Measurements from ENCODE around the gene TCF23. TPM values are rescaled to one million over a fixed set of nuclear protein-coding genes. Genes with fewer than 3 reads are reported as not detected.

The TCF23 gene
- total RNA-seq, 4 donors from 2014 or later: 0.13 TPM; not detected in 3

DNA sequence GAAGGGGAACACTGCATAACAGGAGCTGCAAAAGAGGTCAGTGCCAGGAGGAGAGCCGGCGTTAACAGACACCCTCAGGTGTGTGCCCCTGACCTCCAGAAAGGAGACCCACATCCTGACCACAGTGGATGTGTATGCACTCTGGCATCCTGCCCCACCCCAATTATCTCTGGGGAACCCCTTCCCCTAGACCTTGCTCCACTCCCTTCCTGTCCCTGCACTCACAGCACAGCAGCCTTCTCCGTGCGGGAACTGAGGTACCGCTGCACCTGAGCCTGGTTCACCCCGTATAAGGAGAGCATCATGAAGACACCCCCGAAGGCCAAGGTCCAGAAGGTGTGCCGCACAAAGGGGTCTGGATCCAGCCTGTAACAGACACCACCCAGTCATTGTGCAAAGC, 55.8 kb downstream of the TCF23 start:
- Histone ChIP-seq H3K27me3 (no peaks in the 10 kb centered on the region), H3K9me3 (no peaks in the 10 kb centered on the region), H3K4me3 (no peak overlapping the region), H3K27ac (no peak overlapping the region), H3K36me3 (peaks cover 0 to 96% of the 10 kb centered on the region in 2 donors), H3K4me1 (no peaks in the 10 kb centered on the region)
- WGBS, 2 donors (ENCODE audit: low coverage in 1 of 2): 96% methylated on average over 5 of the region's 8 CpGs; no CpG with 5 or more reads in 1 of the 2 donors
- TF ChIP-seq POLR2AphosphoS5 (IDR thresholded peaks at IDR 0.05) (no peak), POLR2A (IDR thresholded peaks at IDR 0.05) (no peak), EP300 (IDR thresholded peaks at IDR 0.05) (no peak)
- TF ChIP-seq, protein P1, sequence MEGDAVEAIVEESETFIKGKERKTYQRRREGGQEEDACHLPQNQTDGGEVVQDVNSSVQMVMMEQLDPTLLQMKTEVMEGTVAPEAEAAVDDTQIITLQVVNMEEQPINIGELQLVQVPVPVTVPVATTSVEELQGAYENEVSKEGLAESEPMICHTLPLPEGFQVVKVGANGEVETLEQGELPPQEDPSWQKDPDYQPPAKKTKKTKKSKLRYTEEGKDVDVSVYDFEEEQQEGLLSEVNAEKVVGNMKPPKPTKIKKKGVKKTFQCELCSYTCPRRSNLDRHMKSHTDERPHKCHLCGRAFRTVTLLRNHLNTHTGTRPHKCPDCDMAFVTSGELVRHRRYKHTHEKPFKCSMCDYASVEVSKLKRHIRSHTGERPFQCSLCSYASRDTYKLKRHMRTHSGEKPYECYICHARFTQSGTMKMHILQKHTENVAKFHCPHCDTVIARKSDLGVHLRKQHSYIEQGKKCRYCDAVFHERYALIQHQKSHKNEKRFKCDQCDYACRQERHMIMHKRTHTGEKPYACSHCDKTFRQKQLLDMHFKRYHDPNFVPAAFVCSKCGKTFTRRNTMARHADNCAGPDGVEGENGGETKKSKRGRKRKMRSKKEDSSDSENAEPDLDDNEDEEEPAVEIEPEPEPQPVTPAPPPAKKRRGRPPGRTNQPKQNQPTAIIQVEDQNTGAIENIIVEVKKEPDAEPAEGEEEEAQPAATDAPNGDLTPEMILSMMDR (IDR thresholded peaks at IDR 0.05): no peak
- ATAC-seq: no peak

DNA sequence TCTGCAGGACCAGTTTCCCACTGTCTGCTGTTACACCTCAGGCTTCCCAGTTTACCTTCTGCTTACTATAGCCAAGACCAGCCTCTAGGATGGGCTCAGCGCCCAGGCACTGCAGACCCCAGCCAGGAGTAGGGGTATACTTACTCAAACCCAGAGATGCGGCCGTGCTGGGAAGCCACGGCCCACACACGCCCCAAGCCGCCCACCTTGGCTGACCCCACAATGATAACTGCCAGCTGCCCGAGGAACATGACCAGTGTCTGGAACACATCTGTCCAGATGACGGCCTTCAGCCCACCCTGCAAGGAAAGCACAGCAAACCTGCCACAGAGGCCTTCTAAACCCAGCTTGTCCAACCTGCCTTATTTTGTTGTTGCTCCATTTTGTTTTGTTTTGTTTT, 56.4 kb downstream of the TCF23 start:
- Histone ChIP-seq H3K27me3 (no peaks in the 10 kb centered on the region), H3K27ac (no peak overlapping the region), H3K4me1 (no peaks in the 10 kb centered on the region), H3K36me3 (peaks cover 0 to 94% of the 10 kb centered on the region in 2 donors), H3K9me3 (no peaks in the 10 kb centered on the region), H3K4me3 (no peak overlapping the region)
- ATAC-seq: no peak
- TF ChIP-seq EP300 (IDR thresholded peaks at IDR 0.05) (no peak), POLR2AphosphoS5 (IDR thresholded peaks at IDR 0.05) (no peak), POLR2A (IDR thresholded peaks at IDR 0.05) (no peak)
- TF ChIP-seq, protein P1 (IDR thresholded peaks at IDR 0.05): no peak
- 67 to 68% methylated on average over 4 to 5 of the region's 8 CpGs for WGBS, 2 donors (ENCODE audit: low coverage in 1 of 2)

DNA sequence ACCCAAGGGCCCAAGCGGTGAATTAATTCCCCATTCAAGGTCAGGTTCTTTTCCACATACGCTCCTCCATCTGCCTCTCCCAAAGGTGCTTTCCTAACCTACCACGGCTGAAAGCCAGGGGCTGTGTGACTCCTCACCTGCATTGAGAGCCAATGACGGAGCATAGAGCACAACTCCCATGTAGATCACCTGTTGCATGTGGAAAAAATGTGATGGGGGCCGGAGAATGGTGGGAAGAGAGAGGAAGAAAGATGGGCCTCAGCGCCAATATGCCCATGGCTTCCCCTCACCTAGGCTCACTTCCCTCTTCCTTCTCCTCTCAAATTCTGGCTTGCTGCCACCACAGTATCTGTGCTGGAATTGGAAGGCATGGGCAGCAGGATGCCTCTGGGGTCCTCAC, 57.5 kb downstream of the TCF23 start:
- 90% methylated on average over 2 of the region's 6 CpGs; no CpG with 5 or more reads in 1 of the 2 donors for WGBS, 2 donors (ENCODE audit: low coverage in 1 of 2)
- Histone ChIP-seq H3K4me3 (no peak overlapping the region), H3K36me3 (peaks cover 0 to 83% of the 10 kb centered on the region in 2 donors), H3K27me3 (no peaks in the 10 kb centered on the region), H3K9me3 (no peaks in the 10 kb centered on the region), H3K27ac (no peak overlapping the region), H3K4me1 (peaks cover 0 to 8% (median 0%) of the 10 kb centered on the region in 3 donors)
- TF ChIP-seq POLR2AphosphoS5 (IDR thresholded peaks at IDR 0.05): no peak
- TF ChIP-seq, protein P1 (IDR thresholded peaks at IDR 0.05): no peak
- no peak for TF ChIP-seq EP300 (IDR thresholded peaks at IDR 0.05)
- no peak for TF ChIP-seq POLR2A (IDR thresholded peaks at IDR 0.05)
- ATAC-seq: no peak

Other genes starting within 250 kb of the TCF23 start
- gene MAPRE3, start 178.4 kb upstream of the TCF23 start, total RNA-seq: 10 to 100 TPM in 3 of 4 donors, 1 to 10 TPM in 1; 8.5 to 18.6 (median 12.4) TPM
- gene TMEM214, start 116.0 kb upstream of the TCF23 start, total RNA-seq: 10 to 100 TPM; 16.7 to 39.4 (median 30.3) TPM
- 10 to 100 TPM; 16.2 to 31.7 (median 23.0) TPM for gene AGBL5, start 97.3 kb upstream of the TCF23 start, total RNA-seq
- gene OST4, start 77.3 kb upstream of the TCF23 start, total RNA-seq: 100 to 1,000 TPM; 201 to 353 (median 221) TPM
- gene EMILIN1, start 70.4 kb upstream of the TCF23 start, total RNA-seq: 100 to 1,000 TPM in 3 of 4 donors, 10 to 100 TPM in 1; 94.1 to 257 (median 174) TPM
- gene KHK, start 62.2 kb upstream of the TCF23 start, total RNA-seq: 1 to 10 TPM; 1.2 to 6.1 (median 1.9) TPM
- gene CGREF1, start 29.9 kb upstream of the TCF23 start, total RNA-seq: 1 to 10 TPM in 1 of 4 donors, not detected in 3; 1.0 TPM
- gene ABHD1, start 25.2 kb upstream of the TCF23 start, total RNA-seq: 1 to 10 TPM in 1 of 4 donors, not detected in 3; 1.5 TPM
- gene PREB, start 14.4 kb upstream of the TCF23 start, total RNA-seq: 10 to 100 TPM; 47.0 to 83.9 (median 50.8) TPM
- gene PRR30, start 9.6 kb upstream of the TCF23 start, total RNA-seq: not detected
- 100 to 1,000 TPM; 124 to 147 (median 129) TPM for gene ATRAID, start 63.0 kb downstream of the TCF23 start, total RNA-seq
- 10 to 100 TPM in 3 of 4 donors, 1 to 10 TPM in 1; 8.3 to 16.8 (median 13.5) TPM for gene SLC5A6, start 63.3 kb downstream of the TCF23 start, total RNA-seq
- gene CAD, start 68.4 kb downstream of the TCF23 start, total RNA-seq: 10 to 100 TPM; 12.1 to 23.3 (median 16.3) TPM
- not detected for gene SLC30A3, start 114.0 kb downstream of the TCF23 start, total RNA-seq
- not detected for gene DNAJC5G, start 126.4 kb downstream of the TCF23 start, total RNA-seq
- under 1 TPM in 2 of 4 donors, not detected in 2; 0.15 to 0.31 TPM for gene TRIM54, start 133.4 kb downstream of the TCF23 start, total RNA-seq
- gene UCN, start 159.4 kb downstream of the TCF23 start, total RNA-seq: 1 to 10 TPM in 3 of 4 donors, under 1 TPM in 1; 0.67 to 5.0 (median 2.0) TPM
- gene MPV17, start 174.1 kb downstream of the TCF23 start, total RNA-seq: 10 to 100 TPM; 57.9 to 93.4 (median 66.4) TPM
- 10 to 100 TPM; 26.2 to 68.5 (median 32.0) TPM for gene GTF3C2, start 207.8 kb downstream of the TCF23 start, total RNA-seq
- 10 to 100 TPM; 40.8 to 54.9 (median 48.8) TPM for gene EIF2B4, start 221.3 kb downstream of the TCF23 start, total RNA-seq
- 100 to 1,000 TPM; 104 to 130 (median 118) TPM for gene SNX17, start 221.6 kb downstream of the TCF23 start, total RNA-seq
- gene ZNF513, start 231.7 kb downstream of the TCF23 start, total RNA-seq: 10 to 100 TPM in 2 of 4 donors, 1 to 10 TPM in 2; 6.6 to 16.3 (median 11.0) TPM

Measured in gastroesophageal sphincter (tissue), 4 donors.